K562 (cell line): Measurements from ENCODE around the gene PRSS53. TPM values are rescaled to one million over a fixed set of nuclear protein-coding genes. Genes with fewer than 3 reads are reported as not detected.

Experiments
- CBFA2T2 ChIP-seq: fragments of 450-650 bp; conservative IDR thresholded peaks from 2 replicates; pipeline ENCODE4 v1.6.1; 2017; ENCODE audit warnings: mild to moderate bottlenecking
- CBX3 ChIP-seq, 2 experiments: IDR thresholded peaks; 1 replicate in 1 of 2; 2 replicates in 1 of 2; pipeline ENCODE4 v1.6.1; 2012; ENCODE audit warnings: inconsistent platforms in 2 of 2, low read length in 2 of 2, borderline replicate concordance in 1 of 2, control low read depth in 1 of 2
- CBX5 ChIP-seq: IDR thresholded peaks from 2 replicates; pipeline ENCODE4 v1.6.1; 2014; ENCODE audit warnings: low read depth, borderline replicate concordance
- DMBX1 ChIP-seq: fragments of 250-450 bp; sonication (Bioruptor Pico); IDR thresholded peaks from 2 replicates; pipeline ENCODE4 v1.8.0; 2022; ENCODE audit warnings: inconsistent platforms, mild to moderate bottlenecking, moderate library complexity, borderline replicate concordance
- E2F6 ChIP-seq, 2 experiments: IDR thresholded peaks; 2 replicates each; pipeline ENCODE4 v1.6.1; 2011; ENCODE audit warnings: borderline replicate concordance in 1 of 2, control low read depth in 1 of 2, low read depth in 1 of 2, low read length in 1 of 2, mild to moderate bottlenecking in 1 of 2, mixed read lengths in 1 of 2, moderate library complexity in 1 of 2; ENCODE audit not compliant: insufficient read depth in 1 of 2, insufficient read length in 1 of 2, poor library complexity in 1 of 2, severe bottlenecking in 1 of 2; ENCODE audit errors: extremely low read depth in 1 of 2
- E2F8 ChIP-seq: fragments of 450-650 bp; IDR thresholded peaks from 2 replicates; pipeline ENCODE4 v1.7.1; 2018; ENCODE audit warnings: mild to moderate bottlenecking, low read depth; ENCODE audit not compliant: partially characterized antibody
- ETV1 ChIP-seq: fragments of 450-650 bp; conservative IDR thresholded peaks from 2 replicates; pipeline ENCODE4 v1.6.1; 2016; ENCODE audit warnings: missing genetic modification characterization, control low read depth, low read depth, missing compliant biosample characterization
- GATAD2A ChIP-seq: fragments of 450-650 bp; IDR thresholded peaks from 2 replicates; pipeline ENCODE4 v1.6.1; 2017
- HDAC3 ChIP-seq: fragments of 450-650 bp; IDR thresholded peaks from 2 replicates; pipeline ENCODE4 v1.6.1; 2018; ENCODE audit warnings: borderline replicate concordance, mild to moderate bottlenecking, moderate library complexity; ENCODE audit not compliant: partially characterized antibody
- ID3 ChIP-seq, 2 experiments: fragments of 250-450 bp in 1 of 2; fragments of 450-650 bp in 1 of 2; sonication (Bioruptor Pico) in 1 of 2; IDR thresholded peaks; 2 replicates each; pipeline versions ENCODE4 v1.6.1 to v1.8.0; 2016 to 2021; ENCODE audit warnings: mild to moderate bottlenecking in 2 of 2, moderate library complexity in 2 of 2, missing compliant biosample characterization in 1 of 2, missing genetic modification characterization in 1 of 2
- PRDM10 ChIP-seq: fragments of 450-650 bp; IDR thresholded peaks from 2 replicates; pipeline ENCODE4 v1.6.1; 2018; ENCODE audit not compliant: partially characterized antibody
- SMARCA4 ChIP-seq: fragments of 450-650 bp; IDR thresholded peaks from 2 replicates; pipeline ENCODE4 v1.6.1; 2016
- ZHX1 ChIP-seq: fragments of 150-350 bp; conservative IDR thresholded peaks from 2 replicates; pipeline ENCODE4 v1.6.1; 2014; ENCODE audit warnings: low read length
- ZNF511 ChIP-seq: sonication (generic); formaldehyde crosslinking; IDR thresholded peaks from 2 replicates; pipeline ENCODE4 v1.8.0; 2022; ENCODE audit warnings: mild to moderate bottlenecking, missing genetic modification reagents
- polyA plus RNA-seq, 8 experiments: library from polyadenylated mRNA; depleted of rRNA in 4 of 8; stranded (reverse) in 5 of 8; unstranded in 3 of 8; fragments of >200 nt; fragmentation: Nextera tagmentation in 2 of 8; fragmentation: Illumina TruSeq in 1 of 8; extraction: Ambion mirVana in 2 of 8; extraction: Trizol in 1 of 8; gene quantifications; 2 replicates each; pipeline versions ENCODE4 v1.2.1 to v1.2.3, GENCODE V29; 2011 to 2014; ENCODE audit warnings: inconsistent platforms in 1 of 8, missing spikeins in 1 of 8
- total RNA-seq, 7 experiments: library from RNA; depleted of rRNA in 6 of 7; stranded (reverse); fragments of >200 nt in 6 of 7; fragmentation: Illumina TruSeq in 2 of 7; extraction: Trizol in 2 of 7; gene quantifications; 2 replicates each; pipeline versions ENCODE4 v1.2.1 to v1.2.3, GENCODE V29; 2011 to 2021; ENCODE audit warnings: low replicate concordance in 1 of 7

PRSS53 gene
- total and polyA plus RNA-seq, 9 of the 15 experiments (the other 6 are each of a cell fraction or from before 2014, with no cell fraction given): 0.40 to 1.9 (median 0.78) TPM; not detected in 2

GRCh38 chr16:31105677-31106213 lies 17.0 kb upstream of the PRSS53 start (continued):
- TF ChIP-seq PRDM10 (peak; percentile 56), CBX5 (peak; percentile 30; the same call in 1 of the 2 replicates), E2F6 (IDR thresholded peaks at IDR 0.05; ENCODE audit: borderline replicate concordance in 1 of 2, extremely low read depth in 1 of 2, insufficient read depth in 1 of 2, insufficient read length in 1 of 2, low read depth in 1 of 2, low read length in 1 of 2, poor library complexity in 1 of 2, severe bottlenecking in 1 of 2) (peak; percentile 91 to 94), ZNF511 (CRISPR knock-in tag) (0 out of 2 replicates have a peak, but pooled peaks have one; percentile 50), E2F8 (peak; percentile 52), GATAD2A (peak; percentile 93), SMARCA4 (no peak), CBFA2T2 (peak; percentile 17; the same call in 1 of the 2 replicates), DMBX1 (CRISPR knock-in tag) (peak; percentile 70), CBX3 (IDR thresholded peaks at IDR 0.05; ENCODE audit: borderline replicate concordance in 1 of 2, low read length in 2 of 2) (peak in 1 of 2 experiments; percentile 35; a peak in 1 of 3 replicates), ID3 (CRISPR knock-in tag; IDR thresholded peaks at IDR 0.05) (no peak), ID3 (tag; IDR thresholded peaks at IDR 0.05) (peak; percentile 38; the same call in 1 of the 2 replicates), HDAC3 (peak; percentile 76), ZHX1 (no peak), ETV1 (tag) (peak; percentile 44; the same call in 1 of the 2 replicates)
